ENCODE results near the gene CCDC181.

DNA sequence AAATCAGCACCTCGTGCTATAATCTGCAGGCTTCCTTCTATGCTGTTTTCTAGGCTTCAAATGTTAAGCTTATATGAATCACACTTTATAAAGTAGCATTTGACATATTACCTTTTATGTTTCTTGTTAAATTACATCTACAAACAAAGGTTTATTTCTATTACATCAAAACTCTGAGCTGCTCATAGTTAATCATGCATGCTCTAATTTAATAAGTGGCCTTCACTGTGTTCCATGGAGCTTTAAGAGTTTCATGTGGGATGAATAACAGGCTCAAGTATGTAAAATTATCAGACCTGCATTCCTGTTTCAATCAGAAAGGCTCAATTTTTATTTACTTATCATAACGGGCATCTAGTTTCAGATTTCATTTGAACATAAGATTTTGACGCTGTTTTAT lies 45.5 kb upstream of the CCDC181 start:
- TF ChIP-seq TAF1 (IDR thresholded peaks at IDR 0.05; ENCODE audit: low read depth) (no peak), CREB1 (IDR thresholded peaks at IDR 0.05; ENCODE audit: low read depth) (no peak), EP300 (IDR thresholded peaks at IDR 0.05; ENCODE audit: borderline replicate concordance) (no peak), FOXM1 (IDR thresholded peaks at IDR 0.05; ENCODE audit: borderline replicate concordance, low read depth) (no peak)
- TF ChIP-seq, protein P1, sequence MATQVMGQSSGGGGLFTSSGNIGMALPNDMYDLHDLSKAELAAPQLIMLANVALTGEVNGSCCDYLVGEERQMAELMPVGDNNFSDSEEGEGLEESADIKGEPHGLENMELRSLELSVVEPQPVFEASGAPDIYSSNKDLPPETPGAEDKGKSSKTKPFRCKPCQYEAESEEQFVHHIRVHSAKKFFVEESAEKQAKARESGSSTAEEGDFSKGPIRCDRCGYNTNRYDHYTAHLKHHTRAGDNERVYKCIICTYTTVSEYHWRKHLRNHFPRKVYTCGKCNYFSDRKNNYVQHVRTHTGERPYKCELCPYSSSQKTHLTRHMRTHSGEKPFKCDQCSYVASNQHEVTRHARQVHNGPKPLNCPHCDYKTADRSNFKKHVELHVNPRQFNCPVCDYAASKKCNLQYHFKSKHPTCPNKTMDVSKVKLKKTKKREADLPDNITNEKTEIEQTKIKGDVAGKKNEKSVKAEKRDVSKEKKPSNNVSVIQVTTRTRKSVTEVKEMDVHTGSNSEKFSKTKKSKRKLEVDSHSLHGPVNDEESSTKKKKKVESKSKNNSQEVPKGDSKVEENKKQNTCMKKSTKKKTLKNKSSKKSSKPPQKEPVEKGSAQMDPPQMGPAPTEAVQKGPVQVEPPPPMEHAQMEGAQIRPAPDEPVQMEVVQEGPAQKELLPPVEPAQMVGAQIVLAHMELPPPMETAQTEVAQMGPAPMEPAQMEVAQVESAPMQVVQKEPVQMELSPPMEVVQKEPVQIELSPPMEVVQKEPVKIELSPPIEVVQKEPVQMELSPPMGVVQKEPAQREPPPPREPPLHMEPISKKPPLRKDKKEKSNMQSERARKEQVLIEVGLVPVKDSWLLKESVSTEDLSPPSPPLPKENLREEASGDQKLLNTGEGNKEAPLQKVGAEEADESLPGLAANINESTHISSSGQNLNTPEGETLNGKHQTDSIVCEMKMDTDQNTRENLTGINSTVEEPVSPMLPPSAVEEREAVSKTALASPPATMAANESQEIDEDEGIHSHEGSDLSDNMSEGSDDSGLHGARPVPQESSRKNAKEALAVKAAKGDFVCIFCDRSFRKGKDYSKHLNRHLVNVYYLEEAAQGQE (IDR thresholded peaks at IDR 0.05; ENCODE audit: low read depth) = no peak

Measured in Ishikawa (cell line).